HG02885 (cell line): ENCODE data around the gene UGDH.
A peak's percentile ranks its signal among the peaks of the same experiment; 100 is the strongest.
"Not testable (repeated sequence)": the region's sequence is repeated elsewhere in the genome, so short reads cannot be mapped to it uniquely, and the experiment has no call there.

Experiments
- ATAC-seq: cut with Tn5 transposase; IDR thresholded peaks from one replicate; pipeline ENCODE4 v1.9.1; 2021; ENCODE audit warnings: mild to moderate bottlenecking; ENCODE audit not compliant: unreplicated experiment, poor library complexity

UGDH gene

GRCh38 chr4:39497909-39498726, 29.1 kb downstream of the UGDH start:
- ATAC-seq = no peak

GRCh38 chr4:39495446-39496213, 31.6 kb downstream of the UGDH start:
- ATAC-seq = no peak

GRCh38 chr4:39494354-39494753, 32.9 kb downstream of the UGDH start:
- no peak for ATAC-seq

- ATAC-seq = no peak
Observed at GRCh38 chr4:39490322-39490721, 36.9 kb downstream of the UGDH start.

GRCh38 chr4:39486221-39486804, 40.9 kb downstream of the UGDH start:
- no peak for ATAC-seq

GRCh38 chr4:39484582-39485272, 42.5 kb downstream of the UGDH start:
- ATAC-seq = no peak

GRCh38 chr4:39480902-39481695, 46.1 kb downstream of the UGDH start:
- no peak for ATAC-seq

- no peak for ATAC-seq
Observed at GRCh38 chr4:39480251-39480650, 47.0 kb downstream of the UGDH start.

GRCh38 chr4:39476187-39476895, 50.9 kb downstream of the UGDH start:
- no peak for ATAC-seq

GRCh38 chr4:39472396-39472795, 54.8 kb downstream of the UGDH start:
- no peak for ATAC-seq

GRCh38 chr4:39470402-39470801, 56.8 kb downstream of the UGDH start:
- no peak for ATAC-seq

- peak; percentile 81 for ATAC-seq
Observed at GRCh38 chr4:39469429-39470077, 57.7 kb downstream of the UGDH start.

- no peak for ATAC-seq
Observed at GRCh38 chr4:39467464-39467863, 59.8 kb downstream of the UGDH start.

GRCh38 chr4:39466747-39467146, 60.5 kb downstream of the UGDH start:
- ATAC-seq = no peak

GRCh38 chr4:39464886-39465501, 62.2 kb downstream of the UGDH start:
- ATAC-seq = no peak

GRCh38 chr4:39458505-39459300, 68.5 kb downstream of the UGDH start, which contains the start of the genes LIAS and RPL9:
TSS of gene LIAS (plus strand) at chr4:39459056. CDS start at chr4:39459118, 62 bp downstream.
TSS of gene RPL9 (minus strand) at chr4:39458922. CDS start at chr4:39458439, 483 bp downstream.
- ATAC-seq = peak; percentile 87

- ATAC-seq = not testable (repeated sequence)
Observed at GRCh38 chr4:39458161-39458504, 69.1 kb downstream of the UGDH start.
